Transverse colon (tissue), 4 donors: Measurements from ENCODE around the gene OLFM2. TPM values are rescaled to one million over a fixed set of nuclear protein-coding genes. Genes with fewer than 3 reads are reported as not detected.

ENCODE experiments used
- DNase-seq: peaks from one replicate; pipeline ENCODE4 v3.0.0-alpha.2; 2019
- H3K27ac ChIP-seq, 4 donors: fragments of 200-600 bp; sonication (generic); 2 replicates each; pipeline ENCODE4 v1.5.1; 2016 to 2018; ENCODE audit warnings: inconsistent platforms in 4 of 4
- H3K27me3 ChIP-seq: fragments of 200-600 bp; sonication (generic); 2 replicates; pipeline ENCODE4 v1.5.1; 2017; ENCODE audit warnings: inconsistent platforms
- H3K36me3 ChIP-seq, 4 donors: fragments of 200-600 bp; sonication (generic); 2 replicates each; pipeline ENCODE4 v1.5.1; 2017 to 2019; ENCODE audit warnings: inconsistent platforms in 4 of 4
- H3K4me1 ChIP-seq, 4 donors: fragments of 200-600 bp; sonication (generic); 2 replicates each; pipeline ENCODE4 v1.5.1; 2017 to 2020; ENCODE audit warnings: inconsistent platforms in 4 of 4
- H3K4me3 ChIP-seq, 4 donors: fragments of 200-600 bp; sonication (generic); 1 replicate in 1 of 4; 2 replicates in 3 of 4; pipeline versions ENCODE4 v1.5.1 to v1.6.1; 2017 to 2019; ENCODE audit warnings: inconsistent platforms in 4 of 4
- H3K9me3 ChIP-seq, 2 donors: fragments of 200-600 bp; sonication (generic); 2 replicates each; pipeline ENCODE4 v1.5.1; 2017 to 2019; ENCODE audit warnings: inconsistent platforms in 2 of 2
- CTCF ChIP-seq, 5 experiments: fragments of 200-600 bp in 3 of 5; fragments of 450-650 bp in 2 of 5; sonication (generic) in 3 of 5; IDR thresholded peaks; 1 replicate in 2 of 5; 2 replicates in 3 of 5; pipeline ENCODE4 v1.5.1; 2016 to 2017; ENCODE audit warnings: antibody characterized with exemption in 5 of 5, inconsistent platforms in 3 of 5, mild to moderate bottlenecking in 2 of 5, moderate library complexity in 1 of 5
- EP300 ChIP-seq: sonication (generic); formaldehyde crosslinking; IDR thresholded peaks from one replicate; pipeline ENCODE4 v1.6.1; 2017; ENCODE audit warnings: antibody characterized with exemption, low read depth
- POLR2A ChIP-seq: fragments of 450-650 bp; IDR thresholded peaks from one replicate; pipeline ENCODE4 v1.6.1; 2016; ENCODE audit warnings: antibody characterized with exemption, mild to moderate bottlenecking, moderate library complexity
- POLR2AphosphoS5 ChIP-seq, 3 donors: sonication (generic); formaldehyde crosslinking; IDR thresholded peaks; one replicate each; pipeline ENCODE4 v1.6.1; 2016; ENCODE audit warnings: antibody characterized with exemption in 3 of 3
- WGBS, 2 donors: methylation state at CpG; one replicate each; pipeline ENCODE4 v1.1.5; 2018; ENCODE audit warnings: low coverage in 1 of 2; 5-methylcytosine and 5-hydroxymethylcytosine counted together
- in situ Hi-C, 4 donors: fragments of 200-750 bp; cut with MboI; loops; one replicate each; pipeline versions ENCODE4 v1.15.0 to v1.15.1; 2017; ENCODE audit warnings: low sequenced_read_pairs in 3 of 4, low pct_ligation_motif_present in 1 of 4, low pct_unique_long_range_greater_than_20kb in 1 of 4
- intact Hi-C: fragments of 100-400 bp; cut with DNase I; formaldehyde crosslinking; loops from one replicate; pipeline ENCODE4 v1.15.1; 2023; ENCODE audit warnings: low total_unique reads
- total RNA-seq, 4 donors: library from RNA; depleted of rRNA; stranded (reverse); fragments of >200 nt; gene quantifications; one replicate each; pipeline ENCODE4 v1.1.0, GENCODE V29; 2016

OLFM2 gene
- total RNA-seq, 4 donors from 2014 or later: 2.0 to 2.7 TPM; not detected in 2

- no peaks in the 10 kb centered on the region for H3K4me1 ChIP-seq
- H3K4me3 ChIP-seq: no peak overlapping the region
- TF ChIP-seq EP300: no peak
- TF ChIP-seq POLR2AphosphoS5 (IDR thresholded peaks at IDR 0.05): no peak
- TF ChIP-seq POLR2A: no peak
- TF ChIP-seq CTCF (IDR thresholded peaks at IDR 0.05): no peak
- DNase-seq: no peak
- in situ Hi-C loops: no loop called here
- H3K36me3 ChIP-seq: no peaks in the 10 kb centered on the region
- no peak overlapping the region for H3K27ac ChIP-seq
- no peaks in the 10 kb centered on the region for H3K9me3 ChIP-seq
- no peaks in the 10 kb centered on the region for H3K27me3 ChIP-seq
- intact Hi-C loops: no loop called here
- 98% methylated on average over 6 of the region's 9 CpGs; no CpG with 5 or more reads in 1 of the 2 donors for WGBS, 2 donors
Measured at GRCh38 chr19:9856609-9857008, 79.7 kb downstream of the OLFM2 start.

GRCh38 chr19:9854282-9854846 lies 82.0 kb downstream of the OLFM2 start:
- Histone ChIP-seq H3K4me1 (peaks cover 0 to 3% (median 0%) of the 10 kb centered on the region in 4 donors), H3K36me3 (no peaks in the 10 kb centered on the region), H3K27me3 (no peaks in the 10 kb centered on the region), H3K4me3 (no peak overlapping the region), H3K9me3 (no peaks in the 10 kb centered on the region), H3K27ac (no peak overlapping the region)
- no peak for DNase-seq
- intact Hi-C loops (no loop called here), in situ Hi-C loops (no loop called here)
- WGBS, 2 donors: 90 to 96% methylated on average over 5 to 38 of the region's 38 CpGs
- TF ChIP-seq POLR2A (no peak), CTCF (IDR thresholded peaks at IDR 0.05) (no peak), EP300 (no peak), POLR2AphosphoS5 (IDR thresholded peaks at IDR 0.05) (no peak)

GRCh38 chr19:9850235-9850959 lies 85.9 kb downstream of the OLFM2 start:
- Histone ChIP-seq H3K36me3 (no peaks in the 10 kb centered on the region), H3K4me3 (no peak overlapping the region), H3K27me3 (no peaks in the 10 kb centered on the region), H3K27ac (no peak overlapping the region), H3K9me3 (no peaks in the 10 kb centered on the region), H3K4me1 (peaks cover 0 to 8% (median 2%) of the 10 kb centered on the region in 4 donors)
- intact Hi-C loops: no loop called here
- TF ChIP-seq CTCF (IDR thresholded peaks at IDR 0.05): no peak
- TF ChIP-seq EP300: no peak
- no peak for TF ChIP-seq POLR2A
- TF ChIP-seq POLR2AphosphoS5 (IDR thresholded peaks at IDR 0.05): no peak
- in situ Hi-C loops: no loop called here
- 80 to 89% methylated on average over 1 to 19 of the region's 19 CpGs for WGBS, 2 donors
- DNase-seq: no peak

- 75% methylated on average over 7 of the region's 7 CpGs; no CpG with 5 or more reads in 1 of the 2 donors for WGBS, 2 donors
- Histone ChIP-seq H3K27me3 (no peaks in the 10 kb centered on the region), H3K9me3 (no peaks in the 10 kb centered on the region), H3K27ac (no peak overlapping the region), H3K4me3 (no peak overlapping the region), H3K36me3 (peaks cover 0 to under 1% (median 0%) of the 10 kb centered on the region in 4 donors), H3K4me1 (peaks cover 0 to 8% (median 2%) of the 10 kb centered on the region in 4 donors)
- no peak for TF ChIP-seq EP300
- no peak for TF ChIP-seq POLR2A
- no peak for TF ChIP-seq POLR2AphosphoS5 (IDR thresholded peaks at IDR 0.05)
- no peak for TF ChIP-seq CTCF (IDR thresholded peaks at IDR 0.05)
- no peak for DNase-seq
- in situ Hi-C loops (no loop called here), intact Hi-C loops (no loop called here)
Measured at GRCh38 chr19:9849791-9850190, 86.5 kb downstream of the OLFM2 start.
